ENCODE measurements around the gene DNAJB2.

Gene DNAJB2

DNA sequence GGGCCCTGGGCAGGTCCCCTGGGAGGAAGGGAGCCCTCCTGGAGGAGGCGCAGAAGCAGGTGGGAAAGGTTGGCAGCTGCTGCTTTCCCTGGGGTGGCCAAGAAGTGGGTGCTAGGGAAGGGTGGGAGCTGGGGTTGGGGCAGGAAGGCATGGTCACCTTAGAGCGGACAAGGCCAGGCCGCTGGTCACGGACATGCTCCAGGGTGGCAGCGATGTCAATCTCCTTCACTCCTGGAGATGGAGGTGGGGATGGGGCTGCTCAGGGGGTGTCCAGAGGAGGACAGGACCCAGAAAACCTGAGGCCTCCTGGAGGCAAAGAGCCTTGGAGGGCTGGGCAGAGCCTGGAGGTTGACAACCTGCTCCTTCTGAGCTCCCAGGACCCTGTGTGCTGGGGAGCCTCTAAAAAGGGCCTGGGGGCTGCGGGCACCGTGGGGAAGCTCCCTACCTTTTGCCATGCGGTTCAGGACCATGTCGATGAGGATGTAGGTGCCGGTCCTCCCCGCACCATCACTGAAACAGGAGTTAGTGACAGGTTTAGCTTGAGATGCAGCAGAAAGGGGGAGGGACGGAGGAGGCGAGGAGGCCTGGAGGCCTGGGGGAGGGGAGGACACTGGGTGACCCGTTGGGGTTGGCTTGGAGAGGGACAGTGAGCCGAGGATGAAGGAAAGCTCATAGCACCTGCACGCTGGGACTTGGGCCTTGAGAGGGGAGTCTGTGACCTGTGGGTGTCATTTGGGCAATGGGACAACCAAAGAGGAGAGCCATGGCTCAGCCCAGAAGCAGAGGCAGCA lies 11.4 kb downstream of the DNAJB2 start:
- H4K20me1 ChIP-seq (ENCODE audit: insufficient read depth, low read length, poor library complexity, severe bottlenecking) = no peaks in the 10 kb centered on the region
- H3K27me3 ChIP-seq (ENCODE audit: insufficient read depth, low read length, poor library complexity, severe bottlenecking) = no peaks in the 10 kb centered on the region
- H3K9me2 ChIP-seq (replicated peaks; ENCODE audit: low read depth, low read length) = no peaks in the 10 kb centered on the region
- TF ChIP-seq CTCF (conservative IDR thresholded peaks at IDR 0.05; ENCODE audit: low read length) (no peak), EZH2phosphoT487 (IDR thresholded peaks at IDR 0.05; ENCODE audit: borderline replicate concordance) (no peak)
- no peaks in the 10 kb centered on the region for H3K79me2 ChIP-seq (ENCODE audit: insufficient read depth, low read length)
- no peaks in the 10 kb centered on the region for H3F3A ChIP-seq (ENCODE audit: low read depth)
- no peak overlapping the region for H2AFZ ChIP-seq (ENCODE audit: low read length)
- H3K36me3 ChIP-seq (ENCODE audit: insufficient read depth, low read length) = no peaks in the 10 kb centered on the region
- no peak overlapping the region for H3K4me3 ChIP-seq (ENCODE audit: low read length, poor library complexity, severe bottlenecking)
- peaks cover 17% of the 10 kb centered on the region for H3K4me1 ChIP-seq (ENCODE audit: insufficient read depth, low read length, poor library complexity, severe bottlenecking)
- no peak overlapping the region for H3K4me2 ChIP-seq (ENCODE audit: low read depth, low read length, poor library complexity, severe bottlenecking)
- H3K9me3 ChIP-seq (ENCODE audit: insufficient read depth, low read depth, low read length) = no peaks in the 10 kb centered on the region
- H3K9ac ChIP-seq (ENCODE audit: low read depth, low read length, poor library complexity, severe bottlenecking) = no peak overlapping the region

DNA sequence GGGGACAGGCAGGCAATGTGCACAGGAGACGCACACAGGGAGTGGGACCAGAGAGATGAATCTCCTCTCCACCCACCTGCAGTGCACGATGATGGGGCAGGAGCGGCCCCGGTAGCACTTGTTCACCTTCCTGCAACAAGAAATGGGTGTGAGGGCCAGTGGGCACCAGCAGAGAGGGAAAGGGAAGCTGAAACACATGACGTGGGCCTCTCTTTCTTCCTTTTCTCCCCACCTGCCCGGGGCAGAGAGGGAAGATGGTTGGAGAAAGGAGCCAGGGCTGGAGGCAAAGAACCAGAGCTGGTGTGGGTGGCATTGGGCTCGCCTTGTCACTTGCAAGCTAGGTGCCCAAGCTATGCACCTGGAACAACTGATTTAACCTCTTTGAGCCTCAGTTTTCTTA lies 12.2 kb downstream of the DNAJB2 start:
- Histone ChIP-seq H4K20me1 (ENCODE audit: insufficient read depth, low read length, poor library complexity, severe bottlenecking) (no peaks in the 10 kb centered on the region), H3K9me3 (ENCODE audit: insufficient read depth, low read depth, low read length) (no peaks in the 10 kb centered on the region), H3F3A (ENCODE audit: low read depth) (no peaks in the 10 kb centered on the region), H3K9me2 (replicated peaks; ENCODE audit: low read depth, low read length) (no peaks in the 10 kb centered on the region), H3K4me1 (ENCODE audit: insufficient read depth, low read length, poor library complexity, severe bottlenecking) (peaks cover 17% of the 10 kb centered on the region), H2AFZ (ENCODE audit: low read length) (no peak overlapping the region), H3K27me3 (ENCODE audit: insufficient read depth, low read length, poor library complexity, severe bottlenecking) (no peaks in the 10 kb centered on the region), H3K79me2 (ENCODE audit: insufficient read depth, low read length) (no peaks in the 10 kb centered on the region), H3K4me3 (ENCODE audit: low read length, poor library complexity, severe bottlenecking) (no peak overlapping the region), H3K4me2 (ENCODE audit: low read depth, low read length, poor library complexity, severe bottlenecking) (no peak overlapping the region), H3K36me3 (ENCODE audit: insufficient read depth, low read length) (no peaks in the 10 kb centered on the region), H3K9ac (ENCODE audit: low read depth, low read length, poor library complexity, severe bottlenecking) (no peak overlapping the region)
- TF ChIP-seq EZH2phosphoT487 (IDR thresholded peaks at IDR 0.05; ENCODE audit: borderline replicate concordance) (no peak), CTCF (conservative IDR thresholded peaks at IDR 0.05; ENCODE audit: low read length) (no peak)

DNA sequence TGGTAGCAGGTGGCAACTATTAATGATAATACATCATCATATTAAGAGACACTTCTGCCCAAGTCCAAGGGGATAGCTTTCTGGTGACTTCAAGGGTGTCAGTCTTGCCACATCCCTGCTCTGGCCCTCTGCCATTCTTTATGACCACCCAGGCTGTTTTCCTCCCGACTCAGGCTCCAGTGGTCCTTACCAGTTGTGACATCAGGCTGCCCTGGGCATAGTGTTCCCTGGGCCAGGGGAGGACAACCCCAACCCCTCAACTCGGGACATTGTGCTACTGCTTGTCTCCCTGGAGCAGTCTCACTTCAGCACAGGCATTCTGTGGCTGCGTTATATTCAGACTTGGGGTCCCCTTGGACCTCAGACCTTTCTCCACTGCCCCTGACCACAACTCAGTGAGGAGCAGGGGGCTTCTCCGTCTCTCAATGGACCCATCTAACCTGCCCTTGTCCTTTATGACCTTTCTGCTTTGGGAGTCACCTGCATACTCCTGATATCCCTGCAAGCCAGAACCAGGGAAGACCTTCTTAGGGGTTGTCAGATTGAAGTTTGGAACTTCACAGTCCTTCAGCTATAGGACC lies 12.8 kb downstream of the DNAJB2 start:
- H2AFZ ChIP-seq (ENCODE audit: low read length) = no peak overlapping the region
- no peaks in the 10 kb centered on the region for H4K20me1 ChIP-seq (ENCODE audit: insufficient read depth, low read length, poor library complexity, severe bottlenecking)
- H3K36me3 ChIP-seq (ENCODE audit: insufficient read depth, low read length) = no peaks in the 10 kb centered on the region
- no peaks in the 10 kb centered on the region for H3K79me2 ChIP-seq (ENCODE audit: insufficient read depth, low read length)
- H3K9me2 ChIP-seq (replicated peaks; ENCODE audit: low read depth, low read length) = no peaks in the 10 kb centered on the region
- no peak overlapping the region for H3K9ac ChIP-seq (ENCODE audit: low read depth, low read length, poor library complexity, severe bottlenecking)
- H3K27me3 ChIP-seq (ENCODE audit: insufficient read depth, low read length, poor library complexity, severe bottlenecking) = no peaks in the 10 kb centered on the region
- H3K4me1 ChIP-seq (ENCODE audit: insufficient read depth, low read length, poor library complexity, severe bottlenecking) = peaks cover 17% of the 10 kb centered on the region
- H3F3A ChIP-seq (ENCODE audit: low read depth) = no peaks in the 10 kb centered on the region
- H3K4me3 ChIP-seq (ENCODE audit: low read length, poor library complexity, severe bottlenecking) = no peak overlapping the region
- TF ChIP-seq EZH2phosphoT487 (IDR thresholded peaks at IDR 0.05; ENCODE audit: borderline replicate concordance) = no peak
- TF ChIP-seq CTCF (conservative IDR thresholded peaks at IDR 0.05; ENCODE audit: low read length) = no peak
- H3K9me3 ChIP-seq (ENCODE audit: insufficient read depth, low read depth, low read length) = no peaks in the 10 kb centered on the region
- no peak overlapping the region for H3K4me2 ChIP-seq (ENCODE audit: low read depth, low read length, poor library complexity, severe bottlenecking)
